Adrenal gland (tissue), 19 donors: Measurements from ENCODE around the gene GUCA2A. TPM values are rescaled to one million over a fixed set of nuclear protein-coding genes. Genes with fewer than 3 reads are reported as not detected.

Experiments
- DNase-seq, 7 donors: peaks; one replicate each; pipeline ENCODE4 v3.0.0-alpha.2; 2019 to 2020
- H3K27ac ChIP-seq, 5 donors: fragments of 200-600 bp; sonication (generic) in 4 of 5; 1 replicate in 3 of 5; 2 replicates in 2 of 5; pipeline versions ENCODE4 v1.5.1 to v1.8.0; 2016 to 2020; ENCODE audit warnings: mild to moderate bottlenecking in 1 of 5
- H3K27me3 ChIP-seq: fragments of 200-600 bp; 2 replicates; pipeline ENCODE4 v1.8.0; 2021
- H3K36me3 ChIP-seq, 2 donors: fragments of 200-600 bp; replicated peaks in 1 of 2; 1 replicate in 1 of 2; 2 replicates in 1 of 2; pipeline versions ENCODE4 v1.5.1 to v1.8.0; 2018 to 2022
- H3K4me1 ChIP-seq, 2 donors: fragments of 200-600 bp; replicated peaks in 1 of 2; 1 replicate in 1 of 2; 2 replicates in 1 of 2; pipeline versions ENCODE4 v1.5.1 to v1.8.0; 2018 to 2021
- H3K4me3 ChIP-seq, 4 donors: fragments of 200-600 bp; sonication (generic) in 3 of 4; one replicate each; pipeline ENCODE4 v1.5.1; 2016 to 2018
- H3K9me3 ChIP-seq, 3 donors: fragments of 200-600 bp; sonication (generic) in 1 of 3; replicated peaks in 1 of 3; 1 replicate in 2 of 3; 2 replicates in 1 of 3; pipeline versions ENCODE4 v1.5.1 to v1.8.0; 2016 to 2021
- POLR2A ChIP-seq, 2 donors: fragments of 450-650 bp; IDR thresholded peaks; one replicate each; pipeline ENCODE4 v1.6.1; 2017; ENCODE audit warnings: antibody characterized with exemption in 2 of 2, mild to moderate bottlenecking in 2 of 2, moderate library complexity in 1 of 2
- WGBS, 4 donors: extraction: QIAGEN DNeasy Blood & Tissue Kit in 2 of 4; methylation state at CpG; one replicate each; pipeline versions ENCODE4 v1.1.5 to v1.1.7; 2013 to 2017; 5-methylcytosine and 5-hydroxymethylcytosine counted together
- intact Hi-C, 2 donors: fragments of 100-400 bp; cut with DNase I; formaldehyde crosslinking; loops; one replicate each; pipeline versions ENCODE4 v1.14.1 to v1.15.0; 2022 to 2023
- long read RNA-seq, 10 donors: library from polyadenylated mRNA in 3 of 10; unstranded in 2 of 10; stranded (forward) in 1 of 10; transcript quantifications; one replicate each; pipeline ENCODE4 v2.0.0 and lab custom pipeline, GENCODE V29; 2021 to 2026
- polyA plus RNA-seq, 3 donors: library from polyadenylated mRNA; stranded (reverse); fragments of 200-250 nt in 2 of 3; fragments of 350-450 nt in 1 of 3; fragmentation: Illumina TruSeq in 1 of 3; extraction: RNeasy Lipid Tissue Mini Kit (QIAGEN cat#74804) in 1 of 3; gene quantifications; one replicate each; pipeline ENCODE4 v1.2.3, GENCODE V29; 2013 to 2014
- total RNA-seq, 9 donors: library from RNA; depleted of rRNA in 4 of 9; stranded (reverse); fragments of >200 nt in 4 of 9; fragments of 120-200 nt in 1 of 9; fragmentation: NEBNext Ultra II Directional in 1 of 9; extraction: Animal tissue kit (Norgen Biotek cat#: 25700) in 1 of 9; gene quantifications; one replicate each; pipeline versions ENCODE4 v1.1.0 to v1.2.4, GENCODE V29; 2013 to 2023
- TF ChIP-seq, protein P1 (sequence below), 6 experiments: fragments of 450-650 bp in 4 of 6; fragments of 200-600 bp in 2 of 6; sonication (generic) in 1 of 6; IDR thresholded peaks; 1 replicate in 5 of 6; 2 replicates in 1 of 6; pipeline versions ENCODE4 v1.5.1 to v1.8.0; 2016 to 2021; ENCODE audit warnings: antibody characterized with exemption in 6 of 6, mild to moderate bottlenecking in 2 of 6, moderate library complexity in 1 of 6
- donor health status: healthy with polysubstance abuse.
- donor health status: Bipolar disorder and iron deficiency.
- donor health status: DM: yes; HTN: yes; CAD: no.
- donor health status: DM: no; HTN: no; CAD: no.
- donor health status: DM: no; HTN: no; CAD: no.
- donor health status: DM: yes; HTN: yes; CAD: no.

The GUCA2A gene, protein sequence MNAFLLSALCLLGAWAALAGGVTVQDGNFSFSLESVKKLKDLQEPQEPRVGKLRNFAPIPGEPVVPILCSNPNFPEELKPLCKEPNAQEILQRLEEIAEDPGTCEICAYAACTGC
- not detected for total RNA-seq
- polyA plus RNA-seq, result under 1 TPM in 1 of 3 donors, not detected in 2; 0.61 TPM
- long read RNA-seq, donor 1, result 0 reads
- long read RNA-seq, donor 2, result 0 reads
- long read RNA-seq, donor 3, result 0 reads
- long read RNA-seq, donor 4, result 0 reads
- long read RNA-seq, donor 5, result 0 reads
- long read RNA-seq, donor 6, result 0 reads
- long read RNA-seq, donor 7, result 0 reads
- long read RNA-seq, donor 8, result 0 reads
- long read RNA-seq, donor 9, result 0 reads
- long read RNA-seq, donor 10, result 0 reads

DNA sequence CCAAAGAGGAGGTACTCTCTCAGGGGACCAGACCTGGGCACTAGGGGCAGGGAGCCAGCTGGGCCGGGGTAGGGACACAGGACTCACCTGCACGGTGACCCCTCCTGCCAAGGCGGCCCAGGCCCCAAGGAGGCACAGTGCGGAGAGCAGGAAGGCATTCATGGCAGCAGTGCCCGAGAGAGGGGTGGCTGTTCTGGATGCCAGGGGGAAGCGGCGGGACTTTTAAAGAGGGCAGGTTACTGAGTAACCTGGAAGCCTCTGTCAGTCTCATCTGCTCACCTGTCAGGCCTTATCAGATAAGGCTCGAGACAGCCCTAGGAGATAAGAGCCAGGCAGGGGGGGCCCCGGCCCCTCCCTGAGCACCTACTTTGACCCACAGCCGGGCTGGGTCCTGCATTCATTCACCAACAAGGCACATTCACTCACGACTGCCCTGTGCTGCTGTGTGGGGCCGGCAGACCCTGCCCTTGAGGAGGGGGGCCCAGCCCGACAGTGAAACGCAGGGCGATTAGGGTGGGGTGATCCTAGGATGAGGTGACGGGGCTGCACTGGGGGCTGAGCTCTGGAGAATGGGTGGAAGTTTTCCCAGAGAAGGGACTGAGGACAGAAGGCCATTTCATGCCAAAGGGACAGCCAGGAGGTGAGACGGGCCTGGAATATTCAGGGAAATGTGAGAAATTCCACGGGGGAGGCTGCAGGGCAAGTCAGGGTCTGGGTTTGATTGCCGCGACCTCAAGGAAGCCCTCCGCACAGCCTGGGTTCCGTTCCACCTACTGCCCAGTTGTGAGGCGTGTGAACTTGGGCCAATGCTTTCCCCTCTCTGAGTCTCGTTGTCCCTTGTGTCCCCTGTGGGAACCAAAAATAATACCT is at the start of gene GUCA2A:
GUCA2A (minus strand) TSS at position 195 of the 870 bp plus-strand sequence; CDS start at position 162, 33 bp downstream.
- peaks cover 0 to 4% of the 10 kb centered on the region in 2 donors for H3K4me1 ChIP-seq
- TF ChIP-seq POLR2A (IDR thresholded peaks at IDR 0.05), result no peak
- TF ChIP-seq, protein P1, sequence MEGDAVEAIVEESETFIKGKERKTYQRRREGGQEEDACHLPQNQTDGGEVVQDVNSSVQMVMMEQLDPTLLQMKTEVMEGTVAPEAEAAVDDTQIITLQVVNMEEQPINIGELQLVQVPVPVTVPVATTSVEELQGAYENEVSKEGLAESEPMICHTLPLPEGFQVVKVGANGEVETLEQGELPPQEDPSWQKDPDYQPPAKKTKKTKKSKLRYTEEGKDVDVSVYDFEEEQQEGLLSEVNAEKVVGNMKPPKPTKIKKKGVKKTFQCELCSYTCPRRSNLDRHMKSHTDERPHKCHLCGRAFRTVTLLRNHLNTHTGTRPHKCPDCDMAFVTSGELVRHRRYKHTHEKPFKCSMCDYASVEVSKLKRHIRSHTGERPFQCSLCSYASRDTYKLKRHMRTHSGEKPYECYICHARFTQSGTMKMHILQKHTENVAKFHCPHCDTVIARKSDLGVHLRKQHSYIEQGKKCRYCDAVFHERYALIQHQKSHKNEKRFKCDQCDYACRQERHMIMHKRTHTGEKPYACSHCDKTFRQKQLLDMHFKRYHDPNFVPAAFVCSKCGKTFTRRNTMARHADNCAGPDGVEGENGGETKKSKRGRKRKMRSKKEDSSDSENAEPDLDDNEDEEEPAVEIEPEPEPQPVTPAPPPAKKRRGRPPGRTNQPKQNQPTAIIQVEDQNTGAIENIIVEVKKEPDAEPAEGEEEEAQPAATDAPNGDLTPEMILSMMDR (IDR thresholded peaks at IDR 0.05), result no peak
- DNase-seq, result no peak
- H3K27ac ChIP-seq, result peak within 1 kb of the TSS in 1 of 5 donors; percentile 55
- H3K9me3 ChIP-seq, result peaks cover 0 to 11% (median 0%) of the 10 kb centered on the region in 3 donors
- intact Hi-C loops, result no loop called here
- 79 to 83% (median 81%) methylated on average over 16 to 24 of the region's 24 CpGs for WGBS, 4 donors
- no peak within 1 kb of the TSS for H3K4me3 ChIP-seq
- no peaks in the 10 kb centered on the region for H3K27me3 ChIP-seq
- H3K36me3 ChIP-seq, result no peaks in the 10 kb centered on the region

DNA sequence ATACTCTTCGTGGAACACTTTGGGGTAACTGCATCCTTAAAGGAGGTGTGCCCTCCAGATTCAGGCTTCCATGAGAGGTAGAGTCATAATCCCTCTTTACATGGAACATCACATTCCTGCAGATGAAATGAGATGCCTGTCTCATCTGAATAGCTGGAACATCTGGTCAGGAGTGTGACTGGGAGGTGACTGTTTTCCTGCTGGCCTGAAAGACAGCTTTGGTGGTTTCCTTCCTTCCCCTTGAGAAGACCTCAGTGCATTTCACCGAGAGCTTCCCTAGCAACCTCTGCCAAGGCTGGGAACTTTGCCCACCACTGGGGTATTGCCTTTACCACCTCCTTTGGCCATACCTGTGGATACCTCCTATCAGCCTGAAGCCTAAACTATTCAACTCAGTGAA is 46.7 kb upstream of the GUCA2A start:
- H3K27ac ChIP-seq, result no peak overlapping the region
- no peak for DNase-seq
- no peak for TF ChIP-seq POLR2A (IDR thresholded peaks at IDR 0.05)
- TF ChIP-seq, protein P1 (IDR thresholded peaks at IDR 0.05), result no peak
- H3K4me3 ChIP-seq, result no peak overlapping the region
- intact Hi-C loops, result no loop called here
- peaks cover 3 to 21% of the 10 kb centered on the region in 2 donors for H3K4me1 ChIP-seq
- 86 to 92% (median 89%) methylated on average over 2 of the region's 2 CpGs for WGBS, 4 donors
- H3K9me3 ChIP-seq, result no peaks in the 10 kb centered on the region
- H3K27me3 ChIP-seq, result no peaks in the 10 kb centered on the region
- H3K36me3 ChIP-seq, result no peaks in the 10 kb centered on the region

DNA sequence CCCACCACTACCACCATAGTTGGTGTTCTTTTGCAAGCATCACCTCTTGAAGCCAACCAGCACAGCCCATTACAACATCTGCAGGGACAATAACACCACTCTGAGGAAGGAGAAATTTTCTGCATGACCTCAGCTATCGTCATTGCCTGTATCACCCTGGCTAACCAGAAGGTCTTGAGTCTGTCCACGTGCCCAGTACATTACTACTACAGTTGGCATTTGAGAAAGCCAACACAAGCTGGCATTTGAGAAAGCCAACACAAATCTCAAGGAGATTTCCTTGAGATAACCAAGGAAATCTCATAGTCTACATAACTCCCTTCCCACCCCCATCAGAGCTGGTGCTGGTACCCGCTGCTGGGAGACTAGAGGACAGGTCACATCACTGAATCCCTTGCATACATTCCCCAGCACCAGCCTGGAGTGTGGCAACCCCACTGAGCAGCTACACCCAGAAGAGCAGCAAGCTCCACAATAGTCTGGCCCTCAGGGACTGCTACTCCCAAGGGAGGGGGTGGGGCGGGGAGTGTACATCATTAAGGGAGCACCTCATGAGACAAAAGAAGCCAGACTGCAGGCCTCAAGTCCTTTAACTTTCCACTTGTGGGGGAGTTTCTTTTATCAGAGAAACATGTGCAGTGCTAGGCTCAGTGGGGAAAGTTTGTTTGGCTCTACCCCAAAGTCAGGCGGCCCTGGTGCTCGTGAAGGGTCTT is 46.0 kb upstream of the GUCA2A start:
- no peaks in the 10 kb centered on the region for H3K9me3 ChIP-seq
- DNase-seq, result no peak
- intact Hi-C loops, result no loop called here
- no peak overlapping the region for H3K4me3 ChIP-seq
- no peaks in the 10 kb centered on the region for H3K27me3 ChIP-seq
- H3K4me1 ChIP-seq, result peaks cover 3 to 21% of the 10 kb centered on the region in 2 donors
- TF ChIP-seq, protein P1 (IDR thresholded peaks at IDR 0.05), result no peak
- no peak for TF ChIP-seq POLR2A (IDR thresholded peaks at IDR 0.05)
- 88 to 100% (median 92%) methylated on average over 6 of the region's 6 CpGs for WGBS, 4 donors
- no peaks in the 10 kb centered on the region for H3K36me3 ChIP-seq
- H3K27ac ChIP-seq, result no peak overlapping the region
